OCI-M2 (cell line): ENCODE measurements around the gene DACH2.

Source experiments
- DNase-seq: peaks from one replicate; lab custom pipeline; 2025; ENCODE audit not compliant: unreplicated experiment; lab: John Stamatoyannopoulos, UW

The DACH2 gene

GRCh38 chrX:86747091-86747490 lies 598.8 kb downstream of the DACH2 start:
- DNase-seq = no peak

DNA sequence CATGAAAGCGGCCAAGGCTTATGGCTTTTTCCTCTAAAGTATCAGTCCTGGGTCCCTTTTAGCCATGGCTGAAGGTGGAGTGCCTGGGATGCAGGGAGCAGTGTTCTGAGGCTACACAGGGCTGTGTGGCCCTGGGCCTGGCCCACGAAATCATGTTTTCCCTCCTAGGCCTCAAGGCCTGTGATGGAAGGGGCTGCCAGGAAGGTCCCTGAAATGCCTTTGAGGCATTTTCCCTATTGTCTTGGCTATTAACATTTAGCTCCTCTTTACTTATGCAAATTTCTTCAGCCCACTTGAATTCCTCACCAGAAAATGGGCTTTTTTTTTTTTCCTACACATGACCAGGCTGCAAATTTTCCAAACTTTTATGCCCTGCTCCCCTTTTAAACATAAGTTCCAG lies 657.0 kb downstream of the DACH2 start:
- DNase-seq = no peak

DNA sequence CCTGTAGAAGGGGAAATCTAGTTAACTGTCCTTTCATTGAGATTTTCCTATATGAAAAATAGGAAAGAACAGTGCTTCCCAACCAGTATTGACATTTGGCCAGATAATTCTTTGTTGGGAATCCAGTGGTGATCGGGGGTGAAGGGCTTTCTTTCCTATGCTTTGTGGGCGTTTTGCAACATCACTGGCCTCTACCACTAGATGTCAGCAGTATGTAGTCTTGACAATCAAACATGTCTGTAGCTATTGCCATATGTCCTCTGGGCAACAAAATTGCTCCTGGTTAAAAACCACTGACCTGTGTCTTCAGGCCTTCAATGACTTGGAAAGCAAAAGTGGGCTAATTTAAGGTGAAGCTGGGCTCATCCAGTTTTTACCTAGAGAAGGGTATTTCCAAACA lies 658.5 kb downstream of the DACH2 start:
- DNase-seq = no peak

GRCh38 chrX:86809651-86810050 lies 661.4 kb downstream of the DACH2 start:
- DNase-seq = no peak

DNA sequence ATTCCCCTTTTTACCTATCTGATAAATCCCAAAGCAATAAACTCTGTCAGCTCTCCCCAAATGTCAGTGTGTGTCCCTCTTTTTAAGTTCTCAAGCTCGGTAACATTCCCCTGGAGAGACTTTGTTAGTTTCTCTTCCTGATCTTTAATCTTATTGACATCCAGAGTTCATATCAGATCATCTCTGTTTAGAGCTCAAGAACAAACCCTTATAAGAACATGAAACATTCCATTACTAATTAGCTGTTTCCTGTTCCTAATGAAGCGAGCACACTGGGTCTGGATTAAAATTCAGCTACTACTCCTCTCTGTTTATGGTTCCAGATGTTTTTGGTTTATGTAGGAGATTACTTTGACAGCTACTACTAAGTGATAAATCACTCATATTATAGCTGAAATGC lies 681.5 kb downstream of the DACH2 start:
- no peak for DNase-seq

- no peak for DNase-seq
These were observed 682.4 kb downstream of the DACH2 start for GRCh38 chrX:86830685-86831084.

GRCh38 chrX:86845101-86845500 lies 696.9 kb downstream of the DACH2 start:
- no peak for DNase-seq
